ENCODE measurements around the gene C10orf71. TPM values are rescaled to one million over a fixed set of nuclear protein-coding genes. Genes with fewer than 3 reads are reported as not detected.

Gene C10orf71
- total and polyA plus RNA-seq, 9 donors: 0.01 to 0.03 (median 0.03) TPM; not detected in 6

DNA sequence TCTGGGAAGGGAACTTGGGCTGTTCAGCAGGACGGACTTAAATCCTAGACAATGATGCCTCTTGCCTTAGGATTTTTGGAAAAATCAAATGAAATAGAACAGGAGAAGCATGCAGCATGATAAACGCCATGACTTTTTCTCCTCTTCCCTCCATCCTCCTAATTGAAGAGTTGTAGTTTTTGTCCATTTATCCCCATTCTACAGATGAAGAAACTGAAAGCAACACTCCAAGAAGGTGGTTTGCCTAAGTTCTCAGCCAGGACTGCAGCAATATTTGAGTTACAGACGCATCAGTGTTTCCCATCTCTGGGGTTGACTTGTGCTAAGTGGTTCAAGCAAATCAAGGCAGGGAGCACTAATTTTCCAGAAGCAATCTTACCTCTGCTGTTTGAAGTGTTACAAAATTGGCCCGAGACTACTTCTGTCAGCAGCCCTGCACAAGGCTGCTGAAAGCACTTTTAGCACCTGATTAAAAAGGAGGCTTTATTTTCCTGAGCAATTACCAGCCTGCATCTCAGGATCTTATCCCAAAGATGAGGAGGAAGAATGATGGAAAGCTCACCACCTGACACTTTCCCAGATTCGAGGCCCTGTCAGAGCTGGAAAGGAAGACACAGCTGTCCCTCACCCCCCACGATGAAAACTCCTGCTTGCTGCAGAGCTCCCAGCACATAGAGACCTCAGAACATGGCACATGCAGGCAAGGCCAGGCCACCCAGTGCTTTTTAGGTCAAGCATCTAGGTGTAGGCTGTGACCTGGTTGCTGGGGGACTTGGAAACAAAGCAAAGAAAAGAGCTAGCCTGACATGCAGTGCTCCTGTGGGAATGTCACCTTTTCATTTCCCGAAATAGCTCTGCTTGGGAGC is 19.7 kb upstream of the C10orf71 start:
- no peak for DNase-seq
- TF ChIP-seq EP300 (IDR thresholded peaks at IDR 0.05) (no peak), CTCF (IDR thresholded peaks at IDR 0.05) (no peak), POLR2A (IDR thresholded peaks at IDR 0.05) (no peak)
- Histone ChIP-seq H3K36me3 (no peaks in the 10 kb centered on the region), H3K4me1 (ENCODE audit: insufficient read depth) (no peaks in the 10 kb centered on the region), H3K27me3 (no peaks in the 10 kb centered on the region), H3K4me3 (no peak overlapping the region), H3K27ac (no peak overlapping the region), H3K9me3 (no peaks in the 10 kb centered on the region)
- 68 to 73% (median 70%) methylated on average over 7 of the region's 7 CpGs for WGBS, 3 donors
- intact Hi-C loops (cut with DNase I): no loop called here

DNA sequence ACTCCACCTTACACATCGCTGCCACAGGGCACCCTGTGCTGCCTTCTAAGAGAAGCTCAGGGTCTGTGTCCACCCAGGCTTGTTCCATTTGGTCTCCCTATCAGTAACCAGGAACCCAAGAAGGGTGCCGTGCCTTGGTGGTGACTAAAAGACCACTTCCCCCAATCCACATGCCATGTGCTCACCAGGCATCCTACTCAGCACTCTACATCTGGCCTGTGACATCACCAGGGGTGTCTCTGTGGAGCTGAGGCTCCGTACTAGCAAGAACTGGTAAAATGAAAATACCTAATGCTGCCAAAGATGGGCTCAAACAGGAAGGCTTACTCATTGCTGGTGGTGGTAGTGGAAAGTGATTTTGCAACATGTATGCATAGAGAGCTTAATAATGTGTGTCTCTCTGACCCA is 19.0 kb upstream of the C10orf71 start:
- Histone ChIP-seq H3K27me3 (no peaks in the 10 kb centered on the region), H3K9me3 (no peaks in the 10 kb centered on the region), H3K27ac (no peak overlapping the region), H3K4me1 (ENCODE audit: insufficient read depth) (no peaks in the 10 kb centered on the region), H3K36me3 (no peaks in the 10 kb centered on the region), H3K4me3 (no peak overlapping the region)
- WGBS, 3 donors: 68 to 74% (median 73%) methylated on average over 3 of the region's 3 CpGs
- intact Hi-C loops (cut with DNase I): no loop called here
- DNase-seq: no peak
- no peak for TF ChIP-seq POLR2A (IDR thresholded peaks at IDR 0.05)
- TF ChIP-seq EP300 (IDR thresholded peaks at IDR 0.05): no peak
- TF ChIP-seq CTCF (IDR thresholded peaks at IDR 0.05): no peak

GRCh38 chr10:49281461-49281860 is 17.5 kb upstream of the C10orf71 start:
- intact Hi-C loops (cut with DNase I): no loop called here
- Histone ChIP-seq H3K27me3 (no peaks in the 10 kb centered on the region), H3K4me1 (ENCODE audit: insufficient read depth) (no peaks in the 10 kb centered on the region), H3K27ac (no peak overlapping the region), H3K4me3 (no peak overlapping the region), H3K9me3 (no peaks in the 10 kb centered on the region), H3K36me3 (no peaks in the 10 kb centered on the region)
- TF ChIP-seq POLR2A (IDR thresholded peaks at IDR 0.05) (no peak), EP300 (IDR thresholded peaks at IDR 0.05) (no peak), CTCF (IDR thresholded peaks at IDR 0.05) (no peak)
- no peak for DNase-seq
- 55 to 63% (median 61%) methylated on average over 13 of the region's 13 CpGs for WGBS, 3 donors

DNA sequence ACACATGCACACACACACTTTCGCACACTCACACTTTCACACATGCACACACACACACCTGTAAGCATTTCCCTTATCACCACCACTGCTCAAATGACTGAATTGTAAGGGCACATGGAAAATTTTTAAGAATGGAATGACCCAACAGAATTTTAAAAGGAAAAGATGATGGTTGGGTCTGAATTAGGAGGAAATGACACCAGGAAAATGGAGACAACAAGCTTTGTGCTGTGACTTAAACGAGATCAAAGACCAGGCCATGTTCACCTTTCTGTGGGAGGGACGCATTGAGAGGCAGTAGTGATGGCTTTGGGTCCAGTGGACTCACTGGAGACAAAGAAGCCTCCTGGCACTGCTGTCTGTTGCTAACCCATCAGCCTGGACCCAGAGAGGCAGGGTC is 16.7 kb upstream of the C10orf71 start:
- H3K9me3 ChIP-seq: no peaks in the 10 kb centered on the region
- no peaks in the 10 kb centered on the region for H3K4me1 ChIP-seq (ENCODE audit: insufficient read depth)
- no peak for DNase-seq
- WGBS, 3 donors: 57 to 70% (median 60%) methylated on average over 3 of the region's 3 CpGs
- intact Hi-C loops (cut with DNase I): no loop called here
- TF ChIP-seq CTCF (IDR thresholded peaks at IDR 0.05): no peak
- TF ChIP-seq POLR2A (IDR thresholded peaks at IDR 0.05): no peak
- TF ChIP-seq EP300 (IDR thresholded peaks at IDR 0.05): no peak
- no peaks in the 10 kb centered on the region for H3K36me3 ChIP-seq
- H3K4me3 ChIP-seq: no peak overlapping the region
- H3K27me3 ChIP-seq: no peaks in the 10 kb centered on the region
- no peak overlapping the region for H3K27ac ChIP-seq
